ENCODE data around the gene S100A1. TPM values are rescaled to one million over a fixed set of nuclear protein-coding genes. Genes with fewer than 3 reads are reported as not detected.

Gene S100A1
- total RNA-seq, 2 experiments from 2014 or later, result not detected

DNA sequence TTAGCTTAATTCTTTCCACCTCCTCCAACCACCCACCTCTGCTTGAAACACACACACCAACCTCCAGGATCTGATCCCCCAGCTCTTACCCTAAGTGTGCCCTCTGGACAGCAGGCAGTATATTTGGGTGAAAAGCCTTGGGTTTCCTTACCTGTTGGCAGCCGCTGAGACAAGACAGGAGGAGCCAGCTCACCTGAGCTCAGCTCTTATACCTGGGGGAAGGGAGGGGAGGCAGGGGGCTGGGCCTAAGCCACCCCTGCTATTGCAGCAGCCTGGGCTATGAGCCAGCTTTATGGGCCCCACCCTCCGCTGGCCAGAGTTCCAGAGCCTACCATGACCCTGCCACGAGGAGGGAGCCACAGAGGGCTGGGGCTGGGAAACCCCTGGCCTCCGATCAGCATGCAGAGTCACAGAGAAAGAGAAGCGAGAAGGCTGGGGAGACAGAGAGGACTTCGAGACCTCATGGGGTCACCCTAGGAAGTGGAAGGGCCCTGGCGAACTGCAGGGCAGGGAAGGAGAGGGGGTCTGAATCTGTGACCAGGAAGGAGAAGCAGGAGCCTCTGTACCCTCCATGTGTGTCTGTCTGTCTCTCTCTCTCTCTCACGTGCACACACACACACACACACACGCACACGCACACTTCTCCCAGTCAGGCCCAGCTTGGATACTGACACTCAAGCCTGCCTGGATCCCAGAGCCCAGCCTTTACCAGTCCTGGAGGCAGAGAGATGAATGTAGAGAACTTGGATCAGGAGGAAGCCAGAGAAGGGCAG is 11.9 kb upstream of the S100A1 start, which contains the start of gene S100A14:
TSS of gene S100A14 (minus strand) at position 182 of the 773 bp plus-strand sequence. CDS start 467 bp downstream, outside the sequence.
- Histone ChIP-seq H3K27me3 (ENCODE audit: control insufficient read depth in 1 of 2, insufficient read depth in 2 of 2, low read length in 2 of 2) (no peaks in the 10 kb centered on the region), H3K4me1 (ENCODE audit: insufficient read depth, low read length) (peaks cover 7% of the 10 kb centered on the region), H3K36me3 (ENCODE audit: insufficient read depth, low read length) (no peaks in the 10 kb centered on the region), H3K4me3 (ENCODE audit: low read length) (no peak within 1 kb of the TSS), H3K27ac (ENCODE audit: low read depth in 1 of 2, low read length in 2 of 2) (no peak within 1 kb of the TSS), H3K9me3 (ENCODE audit: control insufficient read depth in 1 of 2, insufficient read depth in 1 of 2, low read length in 2 of 2) (no peaks in the 10 kb centered on the region)
- ATAC-seq (ENCODE audit: poor library complexity) (no peak), DNase-seq (no peak)
- Mint-ChIP-seq H3K4me1 (ENCODE audit: low read depth) (peaks cover 5% of the 10 kb centered on the region), H3K27me3 (no peaks in the 10 kb centered on the region), H3K27ac (no peak within 1 kb of the TSS), H3K36me3 (ENCODE audit: low read depth) (no peaks in the 10 kb centered on the region), H3K4me3 (no peak within 1 kb of the TSS), H3K9me3 (no peaks in the 10 kb centered on the region)
- POLR2A ChIA-PET, result no interaction called here
- TF ChIP-seq CTCF (IDR thresholded peaks at IDR 0.05), result no peak
- intact Hi-C loops (cut with DNase I, micrococcal nuclease), result loop anchor here in 1 of 2 experiments (5.0 kb wide), 1 partner anchor 44 kb away; no protein-coding TSS in a partner anchor
- CTCF ChIA-PET, result no interaction called here

DNA sequence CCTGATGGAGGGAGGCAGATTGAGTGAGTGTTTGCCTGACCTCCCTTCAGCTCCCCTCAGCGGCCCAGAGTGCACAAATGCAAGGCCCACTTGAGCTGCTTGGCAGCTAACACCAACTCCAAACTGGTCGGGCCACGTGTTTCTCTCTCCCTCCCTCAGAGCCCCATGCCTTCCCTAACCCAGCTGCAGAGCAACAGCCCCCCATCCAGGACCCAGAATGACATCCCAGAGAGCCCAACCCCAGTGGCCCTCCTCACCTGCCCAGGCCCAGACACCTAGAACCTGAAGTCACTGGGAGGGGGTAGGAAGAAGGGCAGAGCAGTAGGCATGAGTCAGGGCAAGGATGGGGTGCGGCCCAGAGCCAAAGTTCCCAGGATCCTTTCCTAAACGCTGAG is 11.3 kb upstream of the S100A1 start:
- Mint-ChIP-seq H3K9me3 (no peaks in the 10 kb centered on the region), H3K27ac (no peak overlapping the region), H3K4me3 (no peak overlapping the region), H3K4me1 (ENCODE audit: low read depth) (peaks cover 5% of the 10 kb centered on the region), H3K27me3 (no peaks in the 10 kb centered on the region), H3K36me3 (ENCODE audit: low read depth) (no peaks in the 10 kb centered on the region)
- intact Hi-C loops (cut with DNase I, micrococcal nuclease), result loop anchor here (1.0 to 5.0 kb wide), 3 partner anchors 45 to 107 kb away; no protein-coding TSS in a partner anchor
- POLR2A ChIA-PET, result no interaction called here
- H3K9me3 ChIP-seq (ENCODE audit: control insufficient read depth in 1 of 2, insufficient read depth in 1 of 2, low read length in 2 of 2), result no peaks in the 10 kb centered on the region
- H3K36me3 ChIP-seq (ENCODE audit: insufficient read depth, low read length), result no peaks in the 10 kb centered on the region
- no peak for DNase-seq
- no peak for TF ChIP-seq CTCF (IDR thresholded peaks at IDR 0.05)
- H3K27me3 ChIP-seq (ENCODE audit: control insufficient read depth in 1 of 2, insufficient read depth in 2 of 2, low read length in 2 of 2), result no peaks in the 10 kb centered on the region
- CTCF ChIA-PET, result interaction anchor here (1.3 to 1.5 kb wide), 2 partner anchors 9 to 106 kb away, joined by 3 read pairs; no protein-coding TSS in a partner anchor
- no peak overlapping the region for H3K4me3 ChIP-seq (ENCODE audit: low read length)
- no peak overlapping the region for H3K27ac ChIP-seq (ENCODE audit: low read depth in 1 of 2, low read length in 2 of 2)
- ATAC-seq (ENCODE audit: poor library complexity), result no peak
- peaks cover 7% of the 10 kb centered on the region for H3K4me1 ChIP-seq (ENCODE audit: insufficient read depth, low read length)

GRCh38 chr1:153617663-153618062 is 10.6 kb upstream of the S100A1 start:
- Mint-ChIP-seq H3K27me3 (no peaks in the 10 kb centered on the region), H3K27ac (no peak overlapping the region), H3K4me1 (ENCODE audit: low read depth) (peaks cover 5% of the 10 kb centered on the region), H3K9me3 (no peaks in the 10 kb centered on the region), H3K4me3 (no peak overlapping the region), H3K36me3 (ENCODE audit: low read depth) (no peaks in the 10 kb centered on the region)
- no peak overlapping the region for H3K4me3 ChIP-seq (ENCODE audit: low read length)
- POLR2A ChIA-PET, result interaction anchor here (1.8 kb wide), 1 partner anchor 16 kb away, joined by 9 read pairs; the partner anchor contains the start of gene CHTOP
- peak; percentile 86 for ATAC-seq (ENCODE audit: poor library complexity)
- H3K9me3 ChIP-seq (ENCODE audit: control insufficient read depth in 1 of 2, insufficient read depth in 1 of 2, low read length in 2 of 2), result no peaks in the 10 kb centered on the region
- CTCF ChIA-PET, result interaction anchor here (1.3 to 1.5 kb wide), 2 partner anchors 9 to 107 kb away, joined by 3 read pairs; no protein-coding TSS in a partner anchor
- TF ChIP-seq CTCF (IDR thresholded peaks at IDR 0.05), result peak; percentile 60
- H3K4me1 ChIP-seq (ENCODE audit: insufficient read depth, low read length), result peaks cover 7% of the 10 kb centered on the region
- intact Hi-C loops (cut with DNase I, micrococcal nuclease), result loop anchor here (1.0 to 5.0 kb wide), 3 partner anchors 45 to 107 kb away; no protein-coding TSS in a partner anchor
- no peaks in the 10 kb centered on the region for H3K36me3 ChIP-seq (ENCODE audit: insufficient read depth, low read length)
- peak in 12 of 14 experiments; percentile 38 to 86 (median 59) for DNase-seq
- no peaks in the 10 kb centered on the region for H3K27me3 ChIP-seq (ENCODE audit: control insufficient read depth in 1 of 2, insufficient read depth in 2 of 2, low read length in 2 of 2)
- no peak overlapping the region for H3K27ac ChIP-seq (ENCODE audit: low read depth in 1 of 2, low read length in 2 of 2)

Measured in CD4-positive, alpha-beta T cell (primary cell).